NCI-H1105 (cell line): Measurements from ENCODE around the gene CEP290.
"Not testable (repeated sequence)": the region's sequence is repeated elsewhere in the genome, so short reads cannot be mapped to it uniquely, and the experiment has no call there.

Experiments used
- DNase-seq: peaks from one replicate; lab custom pipeline; 2025; lab: John Stamatoyannopoulos, UW

The CEP290 gene

DNA sequence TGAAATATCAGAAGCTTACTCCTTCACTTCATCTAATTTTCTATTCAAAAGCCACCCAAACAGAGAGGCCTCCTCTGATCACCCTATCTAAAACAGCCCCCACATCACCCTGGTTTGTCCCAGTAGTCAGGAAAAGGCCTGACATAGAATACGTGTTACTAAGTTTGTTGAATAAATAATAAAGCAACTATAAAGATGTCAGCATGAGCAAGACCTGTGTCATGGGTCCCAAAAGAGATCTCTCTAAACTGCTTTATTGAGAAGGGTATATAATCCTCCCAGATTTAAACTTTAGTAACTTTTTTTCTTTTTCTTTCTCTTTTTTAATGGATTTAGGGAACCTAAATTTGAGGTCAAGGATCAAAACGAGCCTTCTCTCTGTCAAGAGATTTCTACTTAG, 85.3 kb downstream of the CEP290 start:
- DNase-seq, result no peak

DNA sequence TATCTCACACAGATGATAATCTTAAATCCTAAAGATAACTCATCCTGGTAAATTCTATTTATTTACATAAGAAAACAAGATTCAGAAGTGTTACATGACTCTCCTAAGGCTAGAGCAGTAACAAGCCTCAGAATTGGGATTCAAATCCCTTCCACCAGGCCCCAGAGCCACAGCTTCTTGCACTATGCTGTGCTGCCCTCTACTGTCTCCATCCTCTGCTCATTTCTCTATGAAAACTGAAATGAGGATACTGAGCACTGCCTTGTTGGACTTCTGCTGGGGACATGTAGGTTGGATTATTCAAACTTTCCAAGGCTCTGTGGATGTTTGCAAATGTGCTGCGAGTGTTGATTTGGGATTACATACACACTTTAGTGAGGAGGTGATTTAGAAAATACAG, 89.2 kb downstream of the CEP290 start:
- DNase-seq, result peak; percentile 26

DNA sequence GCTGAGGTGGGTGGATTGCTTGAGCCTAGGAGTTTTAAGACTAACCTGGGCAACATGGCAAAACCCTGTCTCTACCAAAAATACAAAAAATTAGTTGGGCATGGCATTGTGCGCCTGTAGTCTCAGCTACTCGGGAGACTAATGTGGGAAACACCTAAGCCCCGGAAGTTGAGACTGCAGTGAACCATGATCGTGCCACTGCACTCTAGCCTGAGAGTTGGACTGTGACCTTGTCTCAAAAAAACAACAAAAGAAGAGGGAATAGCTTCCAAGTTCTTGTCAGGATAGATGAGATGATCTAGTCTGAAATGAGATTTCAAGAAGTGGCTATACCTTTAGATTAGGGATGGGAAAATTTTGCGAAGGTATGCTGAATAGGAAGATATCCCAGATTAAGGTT, 97.9 kb downstream of the CEP290 start:
- no peak for DNase-seq

DNA sequence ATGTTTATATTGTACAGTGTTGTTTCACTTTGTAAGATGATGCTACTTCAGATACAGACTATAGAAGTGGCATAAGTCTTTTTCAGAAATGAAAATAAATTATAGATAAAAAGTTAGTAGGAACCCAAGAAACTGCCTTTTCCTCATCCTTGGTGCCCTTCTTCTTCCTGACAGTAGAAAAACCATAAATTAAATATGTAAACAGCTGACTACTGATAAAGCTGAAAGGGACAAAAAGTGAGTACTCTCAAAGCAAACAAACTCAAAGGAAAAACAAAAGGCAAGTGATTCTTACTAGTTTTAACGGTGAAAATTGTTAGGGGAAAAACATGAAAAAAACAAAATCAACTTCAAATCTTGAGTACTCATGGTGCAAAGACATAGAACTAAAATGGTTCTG, 104.1 kb downstream of the CEP290 start:
- DNase-seq, result no peak

DNA sequence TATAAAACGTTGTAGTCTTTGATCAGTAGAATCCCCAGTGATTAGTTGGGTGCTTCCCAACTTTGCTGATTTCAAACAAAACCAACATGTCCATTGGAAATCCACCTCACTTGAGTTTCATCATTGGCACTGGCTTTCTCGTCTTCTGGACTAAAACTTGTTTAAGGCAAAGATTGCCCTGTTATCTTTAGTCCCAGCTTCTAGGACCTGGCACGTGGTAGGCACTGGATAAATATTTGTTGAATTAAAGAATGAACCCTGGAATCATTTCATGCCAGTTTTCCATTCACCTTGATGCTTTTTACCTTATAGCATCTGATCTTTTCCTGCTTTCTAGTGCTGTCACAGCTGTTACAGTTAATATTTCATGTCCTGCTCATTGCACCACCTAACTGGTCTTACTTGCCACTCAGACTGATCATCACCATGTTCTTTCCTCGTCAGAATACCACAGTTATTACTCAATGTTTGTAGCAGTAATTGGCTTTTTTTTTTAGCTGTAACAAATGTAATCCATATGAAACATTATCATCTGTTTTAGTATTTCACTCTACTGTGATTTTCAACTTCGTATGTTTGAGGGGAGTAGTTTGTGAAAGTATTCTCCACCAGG, 105.4 kb downstream of the CEP290 start:
- no peak for DNase-seq

DNA sequence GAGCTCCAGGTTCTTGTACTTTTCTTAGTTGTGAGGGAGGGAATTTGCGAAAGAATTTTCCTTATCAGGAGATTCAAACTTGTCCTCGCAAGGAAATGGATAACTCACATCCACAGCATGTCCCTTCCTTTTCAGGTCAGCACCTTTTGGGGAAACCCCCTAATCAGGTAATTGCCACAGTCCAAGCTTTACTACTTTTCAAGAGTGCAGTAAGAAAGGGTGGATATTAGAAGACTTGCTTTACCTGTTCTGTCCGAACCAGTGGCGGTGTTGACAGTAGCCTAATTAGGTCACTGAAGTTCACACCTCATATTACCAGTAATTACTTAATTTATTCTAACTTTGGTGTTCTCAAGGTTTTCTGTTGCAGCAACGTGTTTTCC, 106.0 kb downstream of the CEP290 start:
- no peak for DNase-seq

DNA sequence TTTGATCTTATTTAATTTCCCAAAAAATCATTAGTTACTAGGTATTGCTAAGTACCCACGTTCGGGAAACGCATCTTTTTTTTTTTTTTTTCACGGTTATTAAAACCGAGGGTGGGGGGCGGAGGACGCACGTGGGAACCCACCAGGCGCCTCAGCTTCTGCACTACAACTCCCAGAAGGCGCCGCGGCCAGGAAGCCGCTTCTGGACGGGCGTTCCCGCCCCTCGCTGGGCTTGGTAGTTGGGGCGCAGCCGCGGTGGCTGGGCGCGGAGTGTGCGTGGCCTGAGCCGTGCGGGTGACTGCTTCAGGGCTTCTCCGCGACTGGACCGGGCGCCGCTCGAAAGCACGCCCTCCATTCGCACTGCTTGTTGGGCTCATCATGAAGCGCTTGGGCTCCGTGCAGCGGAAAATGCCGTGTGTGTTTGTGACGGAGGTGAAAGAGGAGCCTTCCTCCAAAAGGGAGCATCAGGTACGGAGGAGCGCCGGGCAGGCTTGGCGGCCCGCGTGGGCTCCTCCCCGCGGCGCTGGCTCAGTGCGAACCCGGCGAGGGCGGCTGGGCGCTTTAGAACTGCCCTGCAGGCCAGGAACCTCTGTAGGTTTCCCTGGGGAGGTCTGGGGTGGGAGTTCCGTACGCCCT, 106.5 kb downstream of the CEP290 start:
- DNase-seq, result peak; percentile 81

DNA sequence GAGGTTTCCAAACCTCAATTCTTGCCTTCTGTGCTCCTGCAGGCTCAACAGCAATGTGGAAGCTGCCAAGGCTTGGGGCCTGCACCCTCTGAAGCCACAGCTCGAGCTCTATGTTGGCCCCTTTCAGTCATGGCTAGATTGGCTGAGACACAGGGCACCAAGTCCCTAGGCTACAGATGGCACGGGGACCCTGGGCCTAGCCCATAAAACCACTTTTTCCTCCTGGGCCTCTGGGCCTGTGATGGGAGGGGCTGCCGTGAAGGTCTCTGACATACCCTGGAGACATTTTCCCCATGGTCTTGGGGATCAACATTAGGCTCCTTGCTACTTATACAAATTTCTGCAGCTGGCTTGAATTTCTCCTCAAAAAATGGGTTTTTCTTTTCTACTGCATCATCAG, 110.7 kb downstream of the CEP290 start:
- DNase-seq, result not testable (repeated sequence)

DNA sequence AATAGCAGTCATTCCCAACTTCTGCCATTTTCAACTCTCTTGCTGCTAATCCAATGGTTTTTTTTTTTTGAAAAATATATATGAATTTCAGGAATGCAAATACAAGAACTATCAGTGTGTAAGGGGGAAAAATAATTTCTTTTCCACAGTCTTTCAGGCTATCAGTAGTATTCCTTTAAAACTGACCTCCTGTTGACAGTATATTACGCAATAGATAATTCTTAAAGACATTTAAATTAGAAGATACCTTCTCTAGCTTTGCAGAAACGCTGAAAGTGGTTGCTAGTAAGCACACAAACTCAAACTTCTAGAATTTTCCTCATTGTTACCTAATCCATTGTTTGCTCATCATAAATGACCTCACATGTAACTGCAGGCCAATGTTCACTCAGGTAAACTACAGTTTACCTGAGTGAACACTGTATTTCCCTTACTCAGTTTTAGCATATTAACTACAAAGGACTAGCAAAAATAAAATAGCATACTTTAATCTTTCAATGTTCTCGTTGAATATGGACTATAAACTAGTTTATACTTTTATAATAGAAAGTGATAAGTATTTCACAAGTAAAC, 112.7 kb downstream of the CEP290 start, which contains the start of gene C12orf50:
Gene C12orf50, minus strand, starts transcription at position 309 of the 573 bp plus-strand sequence. CDS start 2,439 bp downstream, outside the sequence.
- no peak for DNase-seq

DNA sequence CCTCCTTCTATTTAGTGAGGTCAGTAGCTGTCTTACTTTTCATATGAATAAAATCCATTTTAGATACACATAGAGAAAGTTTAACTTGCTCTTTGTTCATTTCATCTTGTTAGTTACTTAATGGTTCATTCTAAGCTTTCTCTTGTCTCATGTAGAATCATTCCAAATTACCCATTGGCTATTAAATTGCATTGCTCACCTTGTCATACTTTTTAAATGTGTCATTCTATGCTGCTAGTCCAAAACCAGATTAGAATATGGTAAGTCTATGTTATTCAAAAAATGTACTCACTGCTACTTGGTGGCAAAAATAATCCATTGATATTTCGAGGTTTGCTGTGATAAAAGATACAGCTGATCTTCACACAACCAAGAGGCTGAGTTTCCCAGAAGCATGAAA, 115.7 kb downstream of the CEP290 start:
- DNase-seq, result no peak

DNA sequence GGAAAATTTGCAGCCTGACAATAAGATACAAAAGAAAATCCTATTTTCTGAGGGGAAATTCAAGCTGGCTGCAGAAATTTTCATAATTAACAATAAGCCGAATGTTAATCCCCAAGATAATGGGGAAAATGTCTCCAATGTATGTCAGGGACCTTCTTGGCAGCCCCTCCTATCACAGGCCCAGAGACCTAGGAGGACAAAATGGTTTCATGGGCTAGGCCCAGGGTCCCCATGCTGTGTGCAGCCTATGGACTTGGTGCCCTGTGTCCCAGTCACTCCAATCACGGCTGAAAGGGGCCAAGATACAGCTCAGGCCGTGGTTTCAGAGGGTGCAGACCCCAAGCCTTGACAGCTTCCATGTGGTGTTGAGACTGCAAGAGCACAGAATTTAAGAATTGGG, 123.9 kb downstream of the CEP290 start:
- DNase-seq, result no peak

DNA sequence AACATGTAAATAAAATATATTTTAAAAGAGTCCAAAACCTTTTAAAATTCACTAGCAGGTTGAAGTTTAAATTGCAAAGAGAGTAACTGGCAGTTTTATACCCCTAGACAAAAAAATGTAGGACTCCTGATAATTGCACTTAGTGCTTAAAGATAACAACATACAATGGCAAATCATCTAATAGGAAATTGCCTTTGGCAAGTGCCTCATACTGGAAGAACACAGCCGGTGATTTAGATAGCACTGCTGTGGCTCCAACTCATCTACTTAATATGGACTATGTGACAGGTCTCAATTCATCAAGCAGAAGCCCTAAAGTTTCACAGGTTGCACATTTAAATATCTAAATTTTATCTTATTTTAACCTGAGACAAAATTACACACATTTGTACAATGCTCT, 126.1 kb downstream of the CEP290 start:
- DNase-seq, result no peak

DNA sequence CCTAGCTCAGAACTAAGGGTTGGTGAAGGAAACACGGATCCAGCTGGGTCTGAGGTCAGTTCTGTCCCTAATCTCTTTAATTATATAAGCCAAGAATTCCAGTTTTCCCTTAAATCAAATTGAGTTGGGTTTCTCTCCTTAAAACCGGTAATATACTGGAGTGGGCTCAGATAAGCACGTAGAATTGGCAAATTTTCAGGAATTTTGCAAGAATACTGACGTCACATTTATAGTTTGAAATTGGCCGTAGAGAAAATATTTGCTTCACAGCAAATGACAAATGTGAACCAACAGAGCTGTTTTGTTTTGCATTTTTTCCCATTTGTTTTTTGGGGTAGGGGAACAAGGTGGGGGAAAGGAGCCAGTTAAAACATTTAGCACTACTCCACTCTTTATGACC, 130.1 kb downstream of the CEP290 start:
- no peak for DNase-seq

DNA sequence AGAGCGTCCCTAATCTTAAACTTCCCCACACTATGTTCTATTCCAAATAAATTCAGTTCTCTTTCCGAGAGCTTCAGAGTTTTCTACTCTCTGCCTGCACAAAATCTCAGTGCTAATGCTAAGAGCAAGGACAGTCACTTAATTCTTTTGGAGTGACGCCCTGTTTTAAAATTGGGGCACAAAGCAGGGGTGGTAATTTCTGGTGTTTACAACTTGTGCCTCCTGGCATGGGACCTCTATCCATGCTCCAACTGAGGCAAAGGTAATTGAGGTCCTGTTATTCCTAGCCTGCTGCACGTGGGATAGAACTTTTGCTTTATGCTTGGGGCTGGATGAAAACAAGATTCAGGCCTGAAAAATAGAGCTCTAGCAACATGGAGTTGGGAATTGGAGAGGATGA, 135.5 kb downstream of the CEP290 start:
- DNase-seq, result no peak

DNA sequence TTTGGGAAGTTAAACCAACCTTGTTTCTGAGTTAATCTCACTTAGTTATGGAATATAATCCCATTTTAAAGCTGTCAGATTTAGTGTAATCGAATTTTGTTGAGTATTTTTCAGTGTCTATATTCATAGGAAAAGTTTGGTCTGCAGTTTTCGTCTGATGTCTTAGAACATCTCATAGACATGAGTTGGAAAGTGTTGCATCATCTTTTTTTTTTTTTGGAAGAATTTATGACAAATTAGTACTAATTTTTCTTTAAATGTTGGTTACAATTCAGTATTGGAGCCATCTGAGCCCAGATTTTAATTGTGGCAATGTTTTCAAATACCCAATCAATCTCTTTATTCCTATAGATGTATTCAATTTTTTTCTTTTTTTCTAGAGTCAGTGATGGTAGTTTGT, 140.6 kb downstream of the CEP290 start:
- DNase-seq, result no peak
